K562 (cell line): ENCODE measurements around the gene G6PD. TPM values are rescaled to one million over a fixed set of nuclear protein-coding genes. Genes with fewer than 3 reads are reported as not detected.
A peak's percentile ranks its signal among the peaks of the same experiment; 100 is the strongest.

ENCODE experiments used
- CEBPZ ChIP-seq: fragments of 150-350 bp; IDR thresholded peaks from 2 replicates; pipeline ENCODE4 v1.6.1; 2014; ENCODE audit warnings: low read depth, mild to moderate bottlenecking, low read length, borderline replicate concordance
- COPS2 ChIP-seq: fragments of 450-650 bp; conservative IDR thresholded peaks from 2 replicates; pipeline ENCODE4 v1.6.1; 2016; ENCODE audit warnings: mild to moderate bottlenecking, moderate library complexity
- MAFG ChIP-seq: fragments of 450-650 bp; conservative IDR thresholded peaks from 2 replicates; pipeline ENCODE4 v1.6.1; 2016; ENCODE audit warnings: missing genetic modification characterization, missing compliant biosample characterization
- PHB ChIP-seq: fragments of 250-450 bp; sonication (Bioruptor Pico); IDR thresholded peaks from 2 replicates; pipeline ENCODE4 v1.5.0; 2021
- SMAD3 ChIP-seq: fragments of 450-650 bp; formaldehyde crosslinking; conservative IDR thresholded peaks from 2 replicates; pipeline ENCODE4 v1.4.0; 2020; ENCODE audit warnings: mild to moderate bottlenecking
- SMC3 ChIP-seq: conservative IDR thresholded peaks from 2 replicates; pipeline ENCODE4 v1.6.1; 2011; ENCODE audit warnings: low read depth, low read length, improper control_type of control experiment; ENCODE audit not compliant: insufficient read depth
- TCF7 ChIP-seq: sonication (generic); IDR thresholded peaks from 2 replicates; pipeline ENCODE4 v1.6.1; 2016; ENCODE audit warnings: antibody characterized with exemption, borderline replicate concordance
- ZBED1 ChIP-seq: IDR thresholded peaks from 2 replicates; pipeline ENCODE4 v1.6.1; 2014
- ZNF121 ChIP-seq: sonication (generic); formaldehyde crosslinking; conservative IDR thresholded peaks from 2 replicates; pipeline ENCODE4 v1.8.0; 2022; ENCODE audit warnings: missing genetic modification reagents
- ZNF134 ChIP-seq: fragments of 250-450 bp; sonication (Bioruptor Pico); conservative IDR thresholded peaks from 2 replicates; pipeline ENCODE4 v1.4.0; 2020
- polyA plus RNA-seq, 8 experiments: library from polyadenylated mRNA; depleted of rRNA in 4 of 8; stranded (reverse) in 5 of 8; unstranded in 3 of 8; fragments of >200 nt; fragmentation: Nextera tagmentation in 2 of 8; fragmentation: Illumina TruSeq in 1 of 8; extraction: Ambion mirVana in 2 of 8; extraction: Trizol in 1 of 8; gene quantifications; 2 replicates each; pipeline versions ENCODE4 v1.2.1 to v1.2.3, GENCODE V29; 2011 to 2014; ENCODE audit warnings: inconsistent platforms in 1 of 8, missing spikeins in 1 of 8
- total RNA-seq, 7 experiments: library from RNA; depleted of rRNA in 6 of 7; stranded (reverse); fragments of >200 nt in 6 of 7; fragmentation: Illumina TruSeq in 2 of 7; extraction: Trizol in 2 of 7; gene quantifications; 2 replicates each; pipeline versions ENCODE4 v1.2.1 to v1.2.3, GENCODE V29; 2011 to 2021; ENCODE audit warnings: low replicate concordance in 1 of 7
- TF ChIP-seq, protein P1 (sequence below): fragments of 250-450 bp; sonication (Bioruptor Pico); IDR thresholded peaks from 2 replicates; pipeline ENCODE4 v1.8.0; 2021; ENCODE audit warnings: mild to moderate bottlenecking, moderate library complexity

G6PD gene
- total and polyA plus RNA-seq, 9 of the 15 experiments (the other 6 are each of a cell fraction or from before 2014, with no cell fraction given) = 2.9 to 222 (median 66.4) TPM

GRCh38 chrX:154526901-154527675 lies 19.6 kb downstream of the G6PD start (continued):
- TF ChIP-seq, protein P1, sequence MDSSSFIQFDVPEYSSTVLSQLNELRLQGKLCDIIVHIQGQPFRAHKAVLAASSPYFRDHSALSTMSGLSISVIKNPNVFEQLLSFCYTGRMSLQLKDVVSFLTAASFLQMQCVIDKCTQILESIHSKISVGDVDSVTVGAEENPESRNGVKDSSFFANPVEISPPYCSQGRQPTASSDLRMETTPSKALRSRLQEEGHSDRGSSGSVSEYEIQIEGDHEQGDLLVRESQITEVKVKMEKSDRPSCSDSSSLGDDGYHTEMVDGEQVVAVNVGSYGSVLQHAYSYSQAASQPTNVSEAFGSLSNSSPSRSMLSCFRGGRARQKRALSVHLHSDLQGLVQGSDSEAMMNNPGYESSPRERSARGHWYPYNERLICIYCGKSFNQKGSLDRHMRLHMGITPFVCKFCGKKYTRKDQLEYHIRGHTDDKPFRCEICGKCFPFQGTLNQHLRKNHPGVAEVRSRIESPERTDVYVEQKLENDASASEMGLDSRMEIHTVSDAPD (CRISPR knock-in tag) = no peak
- TF ChIP-seq COPS2 = no peak
- TF ChIP-seq ZBED1 = no peak
- TF ChIP-seq CEBPZ = no peak
- no peak for TF ChIP-seq PHB (CRISPR knock-in tag)
- peak; percentile 62 for TF ChIP-seq SMC3
- TF ChIP-seq SMAD3 (CRISPR knock-in tag) = no peak
- TF ChIP-seq ZNF134 (CRISPR knock-in tag) = no peak
- no peak for TF ChIP-seq MAFG
- TF ChIP-seq ZNF121 (CRISPR knock-in tag) = peak; percentile 1; the same call in 1 of the 2 replicates
- TF ChIP-seq TCF7 = no peak
